Liver (tissue), 3 donors: ENCODE measurements around the gene CTU2.

Experiments used
- ATF3 ChIP-seq: IDR thresholded peaks from 2 replicates; pipeline ENCODE4 v1.6.1; 2016; ENCODE audit warnings: antibody characterized with exemption
- CTCF ChIP-seq: fragments of 150-350 bp; IDR thresholded peaks from 2 replicates; pipeline ENCODE4 v1.5.1; 2017; ENCODE audit warnings: improper control_type of control experiment, low read depth, low read length; ENCODE audit not compliant: missing input control
- EGR1 ChIP-seq, 2 donors: IDR thresholded peaks; 2 replicates each; pipeline ENCODE4 v1.6.1; 2016 to 2018; ENCODE audit warnings: antibody characterized with exemption in 2 of 2, low read depth in 2 of 2
- GABPA ChIP-seq, 2 donors: IDR thresholded peaks in 1 of 2; conservative IDR thresholded peaks in 1 of 2; 2 replicates each; pipeline ENCODE4 v1.6.1; 2016; ENCODE audit warnings: antibody characterized with exemption in 2 of 2, mild to moderate bottlenecking in 1 of 2, moderate library complexity in 1 of 2
- JUND ChIP-seq, 2 donors: IDR thresholded peaks; 2 replicates each; pipeline ENCODE4 v1.6.1; 2016; ENCODE audit warnings: antibody characterized with exemption in 2 of 2
- MAX ChIP-seq: IDR thresholded peaks from 2 replicates; pipeline ENCODE4 v1.6.1; 2016; ENCODE audit warnings: antibody characterized with exemption
- RAD21 ChIP-seq, 2 donors: IDR thresholded peaks; 2 replicates each; pipeline ENCODE4 v1.6.1; 2016; ENCODE audit warnings: antibody characterized with exemption in 2 of 2, mild to moderate bottlenecking in 2 of 2
- REST ChIP-seq: IDR thresholded peaks from 2 replicates; pipeline ENCODE4 v1.6.1; 2016; ENCODE audit warnings: antibody characterized with exemption, mild to moderate bottlenecking
- SP1 ChIP-seq: IDR thresholded peaks from 2 replicates; pipeline ENCODE4 v1.6.1; 2018; ENCODE audit warnings: antibody characterized with exemption, mild to moderate bottlenecking
- TAF1 ChIP-seq: conservative IDR thresholded peaks from 2 replicates; pipeline ENCODE4 v1.6.1; 2016; ENCODE audit warnings: antibody characterized with exemption, mild to moderate bottlenecking
- YY1 ChIP-seq: IDR thresholded peaks from 2 replicates; pipeline ENCODE4 v1.6.1; 2016; ENCODE audit warnings: antibody characterized with exemption, mild to moderate bottlenecking
- donor health status: healthy.
- donor health status: healthy.

GRCh38 chr16:88744577-88745521 is 38.5 kb downstream of the CTU2 start:
- TF ChIP-seq GABPA (IDR thresholded peaks at IDR 0.05 in 1 of 2, conservative IDR thresholded peaks at IDR 0.05 in 1 of 2) (no peak), SP1 (no peak), YY1 (no peak), JUND (IDR thresholded peaks at IDR 0.05) (no peak), CTCF (no peak), MAX (no peak), RAD21 (IDR thresholded peaks at IDR 0.05) (no peak), ATF3 (no peak), REST (no peak), TAF1 (no peak), EGR1 (IDR thresholded peaks at IDR 0.05; ENCODE audit: low read depth in 2 of 2) (no peak)
